K562 (cell line): ENCODE data around the gene ARHGAP18. TPM values are rescaled to one million over a fixed set of nuclear protein-coding genes. Genes with fewer than 3 reads are reported as not detected.

Experiments used
- ATAC-seq: fragments of 200-7000 bp; cut with Tn5 transposase; 3 replicates; pipeline ENCODE4 v1.9.1; 2020; ENCODE audit warnings: moderate library complexity
- BruUV-seq: library from RNA; stranded (reverse); fragments of 400-500 nt; replicated peaks from 2 replicates; lab custom pipeline; 2021; lab: Mats Ljungman, UMichigan
- CTCF ChIA-PET: fragments of 300-600 bp; formaldehyde crosslinking; extraction: SDS; loops from one replicate; lab custom pipeline; 2021; ENCODE audit warnings: low intra/inter-chr PET ratio; lab: Yijun Ruan, JAX
- POLR2A ChIA-PET: fragments of 300-600, 350-650 bp; sonication (Branson Sonifier 250); formaldehyde crosslinking; extraction: SDS; loops from one replicate; lab custom pipeline; 2021; ENCODE audit warnings: antibody characterized with exemption, inconsistent platforms; lab: Yijun Ruan, JAX
- DNase-seq, 4 experiments: peaks; one replicate each; pipeline versions ENCODE4 v3.0.0 to v3.0.0-alpha.2; 2011 to 2018; ENCODE audit warnings: low spot score in 3 of 4, mixed read lengths in 3 of 4; ENCODE audit errors: extremely low read depth in 1 of 4
- FAIRE-seq: peaks from 2 replicates; lab custom pipeline; 2011; peaks lifted over from hg19 to GRCh38; lab: Jason Lieb, UNC
- H2AFZ ChIP-seq: 2 replicates; pipeline ENCODE4 v1.6.0; 2011; ENCODE audit warnings: low read depth, low read length, control low read depth, inconsistent platforms
- H3K27ac ChIP-seq: fragments of 200-600 bp; 3 replicates; pipeline ENCODE4 v1.8.0; 2011; ENCODE audit warnings: low read depth, mild to moderate bottlenecking, control low read depth, inconsistent platforms, low read length, moderate library complexity, mixed read lengths; ENCODE audit errors: extremely low read depth
- H3K27me3 ChIP-seq, 2 experiments: fragments of 300-600 bp in 1 of 2; 2 replicates in 1 of 2; 3 replicates in 1 of 2; pipeline versions ENCODE4 v1.6.0 to v1.8.0; 2011; ENCODE audit warnings: inconsistent platforms in 2 of 2, low read length in 2 of 2, mild to moderate bottlenecking in 1 of 2, mixed read lengths in 1 of 2, moderate library complexity in 1 of 2; ENCODE audit not compliant: control insufficient read depth in 2 of 2, insufficient read depth in 2 of 2
- H3K36me3 ChIP-seq: fragments of 300-600 bp; 3 replicates; pipeline ENCODE4 v1.8.0; 2011; ENCODE audit warnings: mild to moderate bottlenecking, low read length, inconsistent platforms; ENCODE audit not compliant: control insufficient read depth, insufficient read depth
- H3K4me1 ChIP-seq, 2 experiments: fragments of 200-600 bp in 1 of 2; replicated peaks in 1 of 2; 2 replicates in 1 of 2; 3 replicates in 1 of 2; pipeline versions ENCODE4 v1.5.1 to v1.8.0; 2011; ENCODE audit warnings: inconsistent platforms in 2 of 2, low read length in 2 of 2, mild to moderate bottlenecking in 1 of 2, mixed read lengths in 1 of 2, moderate library complexity in 1 of 2; ENCODE audit not compliant: control insufficient read depth in 2 of 2, insufficient read depth in 2 of 2
- H3K4me2 ChIP-seq: 2 replicates; pipeline ENCODE4 v1.6.1; 2011; ENCODE audit warnings: low read length, control low read depth, inconsistent platforms, mixed read lengths; ENCODE audit not compliant: insufficient read depth
- H3K4me3 ChIP-seq: fragments of 200-600 bp; sonication (generic), shearing (Covaris generic); 2 replicates; pipeline ENCODE4 v1.5.1; 2016; ENCODE audit warnings: control low read depth, inconsistent platforms
- H3K79me2 ChIP-seq: fragments of 200-600 bp; 3 replicates; pipeline ENCODE4 v1.8.0; 2011; ENCODE audit warnings: low read length, inconsistent platforms; ENCODE audit not compliant: control insufficient read depth, insufficient read depth
- H3K9ac ChIP-seq, 2 experiments: 2 replicates each; pipeline versions ENCODE4 v1.6.0 to v1.6.1; 2011; ENCODE audit warnings: low read depth in 2 of 2, low read length in 2 of 2, control low read depth in 1 of 2, inconsistent platforms in 1 of 2, mild to moderate bottlenecking in 1 of 2, mixed read lengths in 1 of 2; ENCODE audit not compliant: insufficient read depth in 1 of 2
- H3K9me1 ChIP-seq: one replicate; pipeline ENCODE4 v1.6.0; 2011; ENCODE audit warnings: inconsistent platforms, mild to moderate bottlenecking, low read length, moderate library complexity; ENCODE audit not compliant: control insufficient read depth, insufficient read depth
- H3K9me3 ChIP-seq: replicated peaks from 2 replicates; pipeline ENCODE4 v1.5.1; 2011; ENCODE audit warnings: low read depth, low read length, inconsistent platforms; ENCODE audit not compliant: control insufficient read depth, insufficient read depth
- H4K20me1 ChIP-seq: replicated peaks from 2 replicates; pipeline ENCODE4 v1.6.1; 2011; ENCODE audit warnings: low read length, inconsistent platforms, mixed read lengths; ENCODE audit not compliant: control insufficient read depth, insufficient read depth
- CHCHD3 ChIP-seq: fragments of 250-450 bp; sonication (Bioruptor Pico); IDR thresholded peaks from 2 replicates; pipeline ENCODE4 v2.1.2; 2022; ENCODE audit warnings: mild to moderate bottlenecking
- PHF21A ChIP-seq: fragments of 450-650 bp; IDR thresholded peaks from 2 replicates; pipeline ENCODE4 v1.6.1; 2017; ENCODE audit warnings: low read depth, borderline replicate concordance
- TAF7 ChIP-seq: fragments of 450-650 bp; IDR thresholded peaks from 2 replicates; pipeline ENCODE4 v1.6.1; 2016; ENCODE audit warnings: missing genetic modification characterization, missing compliant biosample characterization
- WGBS: fragments of 100-300 bp; shearing (Covaris generic); methylation state at CpG from one replicate; pipeline ENCODE4 v1.1.6; 2016; ENCODE audit warnings: low coverage, mixed read lengths; ENCODE audit not compliant: insufficient coverage; ENCODE audit errors: missing lambda C conversion rate; 5-methylcytosine and 5-hydroxymethylcytosine counted together
- in situ Hi-C: fragments of 300-500 bp; cut with MboI; formaldehyde crosslinking; loops from 4 replicates; pipeline ENCODE4 v1.15.0; 2018; ENCODE audit warnings: inconsistent platforms, mixed read lengths
- intact Hi-C: fragments of 100-400 bp; cut with micrococcal nuclease; formaldehyde crosslinking; loops from 2 replicates; pipeline ENCODE4 v1.14.2; 2022
- polyA plus RNA-seq, 8 experiments: library from polyadenylated mRNA; depleted of rRNA in 4 of 8; stranded (reverse) in 5 of 8; unstranded in 3 of 8; fragments of >200 nt; fragmentation: Nextera tagmentation in 2 of 8; fragmentation: Illumina TruSeq in 1 of 8; extraction: Ambion mirVana in 2 of 8; extraction: Trizol in 1 of 8; gene quantifications; 2 replicates each; pipeline versions ENCODE4 v1.2.1 to v1.2.3, GENCODE V29; 2011 to 2014; ENCODE audit warnings: inconsistent platforms in 1 of 8, missing spikeins in 1 of 8
- total RNA-seq, 7 experiments: library from RNA; depleted of rRNA in 6 of 7; stranded (reverse); fragments of >200 nt in 6 of 7; fragmentation: Illumina TruSeq in 2 of 7; extraction: Trizol in 2 of 7; gene quantifications; 2 replicates each; pipeline versions ENCODE4 v1.2.1 to v1.2.3, GENCODE V29; 2011 to 2021; ENCODE audit warnings: low replicate concordance in 1 of 7
- TF ChIP-seq, protein P1 (sequence below): fragments of 450-650 bp; IDR thresholded peaks from 2 replicates; pipeline ENCODE4 v1.6.1; 2016

The ARHGAP18 gene
- total and polyA plus RNA-seq, 9 of the 15 experiments (the other 6 are each of a cell fraction or from before 2014, with no cell fraction given) = 13.3 to 29.7 (median 21.1) TPM

DNA sequence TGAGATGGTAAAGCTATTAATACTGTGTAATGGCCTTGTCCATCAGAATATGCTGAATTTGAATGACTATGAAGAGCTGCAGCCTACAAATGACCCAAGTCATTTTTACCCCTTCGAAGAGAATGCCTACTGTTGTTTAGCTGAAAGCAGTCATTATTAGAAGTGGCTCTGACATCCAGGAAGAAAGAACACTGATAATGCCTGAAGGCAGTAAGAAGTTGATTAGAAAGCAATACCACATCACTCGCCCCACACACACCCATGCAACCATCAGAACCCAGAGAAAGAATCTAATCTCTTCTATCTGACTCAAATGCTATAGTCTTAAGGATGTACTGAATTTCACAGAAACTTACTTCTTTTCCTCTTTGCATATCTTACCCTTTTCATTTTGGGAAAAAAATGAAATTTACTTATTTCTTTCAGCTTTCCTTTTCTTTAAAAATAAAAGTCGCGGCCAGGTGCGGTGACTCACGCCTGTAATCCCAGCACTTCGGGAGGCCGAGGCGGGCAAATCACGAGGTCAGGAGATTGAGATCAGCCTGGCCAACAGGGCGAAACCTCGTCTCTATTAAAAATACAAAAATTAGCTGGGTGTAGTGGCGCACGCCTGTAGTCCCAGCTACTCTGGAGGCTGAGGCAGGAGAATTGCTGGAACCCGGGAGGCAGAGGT is 61.0 kb downstream of the ARHGAP18 start:
- no peak overlapping the region for H3K4me2 ChIP-seq
- POLR2A ChIA-PET = interaction anchor here (1.6 kb wide), 1 partner anchor 12 kb away, joined by 6 read pairs; no protein-coding TSS in a partner anchor
- no peak for ATAC-seq
- FAIRE-seq = no peak
- TF ChIP-seq PHF21A = no peak
- TF ChIP-seq, protein P1, sequence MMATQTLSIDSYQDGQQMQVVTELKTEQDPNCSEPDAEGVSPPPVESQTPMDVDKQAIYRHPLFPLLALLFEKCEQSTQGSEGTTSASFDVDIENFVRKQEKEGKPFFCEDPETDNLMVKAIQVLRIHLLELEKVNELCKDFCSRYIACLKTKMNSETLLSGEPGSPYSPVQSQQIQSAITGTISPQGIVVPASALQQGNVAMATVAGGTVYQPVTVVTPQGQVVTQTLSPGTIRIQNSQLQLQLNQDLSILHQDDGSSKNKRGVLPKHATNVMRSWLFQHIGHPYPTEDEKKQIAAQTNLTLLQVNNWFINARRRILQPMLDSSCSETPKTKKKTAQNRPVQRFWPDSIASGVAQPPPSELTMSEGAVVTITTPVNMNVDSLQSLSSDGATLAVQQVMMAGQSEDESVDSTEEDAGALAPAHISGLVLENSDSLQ = no peak
- no peak for TF ChIP-seq TAF7
- no peak for TF ChIP-seq CHCHD3 (CRISPR knock-in tag)
- TF ChIP-seq, all 486 proteins: peak for 0
- Histone ChIP-seq H3K27me3 (no peaks in the 10 kb centered on the region), H2AFZ (no peak overlapping the region), H3K9me1 (no peaks in the 10 kb centered on the region), H3K79me2 (peaks cover 6% of the 10 kb centered on the region; the same call in 1 of the 3 replicates), H3K4me1 (peaks cover 3 to 14% of the 10 kb centered on the region in 2 experiments; a peak in 3 of 5 replicates), H4K20me1 (no peaks in the 10 kb centered on the region), H3K36me3 (no peaks in the 10 kb centered on the region; the same call in 2 of the 3 replicates), H3K27ac (no peak overlapping the region), H3K9me3 (no peaks in the 10 kb centered on the region), H3K9ac (no peak overlapping the region), H3K4me3 (no peak overlapping the region)
- intact Hi-C loops (no loop called here), in situ Hi-C loops (no loop called here)
- WGBS = 61% methylated on average over 7 of the region's 15 CpGs
- no TSS peak for BruUV-seq
- CTCF ChIA-PET = no interaction called here
- DNase-seq = no peak
